ENCODE measurements around the gene CDH8.

Gene CDH8

GRCh38 chr16:62010186-62010585 is 26.1 kb downstream of the CDH8 start:
- Histone ChIP-seq H3K4me1 (no peaks in the 10 kb centered on the region), H3K9me3 (no peaks in the 10 kb centered on the region), H3K36me3 (no peaks in the 10 kb centered on the region), H3K27me3 (no peaks in the 10 kb centered on the region), H3K4me3 (ENCODE audit: low read depth, low read length) (no peak overlapping the region)
- no peak for DNase-seq
- no peak for TF ChIP-seq CTCF (IDR thresholded peaks at IDR 0.05; ENCODE audit: low read depth, low read length)

- Histone ChIP-seq H3K27me3 (no peaks in the 10 kb centered on the region), H3K4me3 (ENCODE audit: low read depth, low read length) (no peak overlapping the region), H3K36me3 (no peaks in the 10 kb centered on the region), H3K9me3 (no peaks in the 10 kb centered on the region), H3K4me1 (no peaks in the 10 kb centered on the region)
- DNase-seq = no peak
- TF ChIP-seq CTCF (IDR thresholded peaks at IDR 0.05; ENCODE audit: low read depth, low read length) = no peak
These were observed 37.8 kb downstream of the CDH8 start for GRCh38 chr16:61998460-61998859.

GRCh38 chr16:61993108-61993507 is 43.1 kb downstream of the CDH8 start:
- Histone ChIP-seq H3K4me1 (no peaks in the 10 kb centered on the region), H3K27me3 (no peaks in the 10 kb centered on the region), H3K9me3 (no peaks in the 10 kb centered on the region; the same call in 1 of the 2 replicates), H3K4me3 (ENCODE audit: low read depth, low read length) (no peak overlapping the region), H3K36me3 (no peaks in the 10 kb centered on the region)
- no peak for TF ChIP-seq CTCF (IDR thresholded peaks at IDR 0.05; ENCODE audit: low read depth, low read length)
- DNase-seq = no peak

- Histone ChIP-seq H3K27me3 (no peaks in the 10 kb centered on the region), H3K4me1 (no peaks in the 10 kb centered on the region), H3K9me3 (no peaks in the 10 kb centered on the region; the same call in 1 of the 2 replicates), H3K4me3 (ENCODE audit: low read depth, low read length) (no peak overlapping the region), H3K36me3 (no peaks in the 10 kb centered on the region)
- TF ChIP-seq CTCF (IDR thresholded peaks at IDR 0.05; ENCODE audit: low read depth, low read length) = no peak
- DNase-seq = no peak
These were observed 48.7 kb downstream of the CDH8 start for GRCh38 chr16:61987474-61988012.

GRCh38 chr16:61969077-61969382 is 67.2 kb downstream of the CDH8 start:
- no peak for DNase-seq
- no peaks in the 10 kb centered on the region for H3K27me3 ChIP-seq
- H3K4me3 ChIP-seq (ENCODE audit: low read depth, low read length) = no peak overlapping the region
- H3K9me3 ChIP-seq = no peaks in the 10 kb centered on the region
- no peak for TF ChIP-seq CTCF (IDR thresholded peaks at IDR 0.05; ENCODE audit: low read depth, low read length)
- H3K4me1 ChIP-seq = no peaks in the 10 kb centered on the region
- no peaks in the 10 kb centered on the region for H3K36me3 ChIP-seq

- Histone ChIP-seq H3K4me1 (no peaks in the 10 kb centered on the region), H3K36me3 (no peaks in the 10 kb centered on the region), H3K27me3 (no peaks in the 10 kb centered on the region), H3K9me3 (no peaks in the 10 kb centered on the region), H3K4me3 (ENCODE audit: low read depth, low read length) (no peak overlapping the region)
- TF ChIP-seq CTCF (IDR thresholded peaks at IDR 0.05; ENCODE audit: low read depth, low read length) = no peak
- no peak for DNase-seq
These were observed 67.8 kb downstream of the CDH8 start for GRCh38 chr16:61968242-61969076.

Data from BE2C (cell line).